ENCODE data around the gene PDCD7.
"Not testable (repeated sequence)": the region's sequence is repeated elsewhere in the genome, so short reads cannot be mapped to it uniquely, and the experiment has no call there.

The PDCD7 gene

DNA sequence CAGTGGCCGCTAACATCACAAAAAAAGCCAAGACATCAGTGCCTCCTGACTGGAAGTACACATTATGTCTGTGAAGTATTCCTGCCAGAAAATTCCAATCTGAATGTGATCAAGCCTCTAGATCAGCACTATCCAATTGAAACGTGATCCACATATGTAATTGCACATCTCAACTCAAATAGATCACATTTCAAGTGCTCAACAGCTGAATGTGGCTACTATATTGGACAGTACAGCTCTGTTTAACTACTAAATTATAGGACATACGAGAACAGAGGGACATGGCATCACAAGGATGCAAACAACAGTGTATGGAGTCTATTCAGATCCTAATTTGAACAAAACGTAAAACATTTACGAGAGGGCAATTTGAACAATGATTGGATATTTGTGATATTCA, 18.1 kb downstream of the PDCD7 start:
- no peak for DNase-seq

DNA sequence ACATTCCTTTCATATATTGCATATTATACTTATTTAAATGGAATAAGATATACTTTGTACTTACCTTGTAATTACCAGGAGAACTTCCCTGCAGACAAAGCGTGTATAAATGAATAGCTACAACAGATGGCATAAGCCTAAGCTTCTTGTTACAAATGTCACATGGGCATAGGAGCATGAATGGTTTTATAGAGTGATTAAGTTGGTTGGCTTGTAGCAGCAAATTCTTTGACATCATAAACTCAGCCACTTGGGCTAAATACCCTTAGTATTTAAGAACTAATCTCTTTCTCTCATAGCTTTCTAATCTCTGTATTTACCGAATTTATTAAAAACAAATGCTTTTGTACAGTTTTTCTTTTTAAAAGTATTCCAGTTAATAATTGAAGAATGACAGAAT, 18.5 kb downstream of the PDCD7 start, which contains the start of gene UBAP1L:
Gene UBAP1L (minus strand): TSS at position 115 of the 400 bp plus-strand sequence. CDS start 8,985 bp downstream, outside the sequence.
- DNase-seq, result no peak

DNA sequence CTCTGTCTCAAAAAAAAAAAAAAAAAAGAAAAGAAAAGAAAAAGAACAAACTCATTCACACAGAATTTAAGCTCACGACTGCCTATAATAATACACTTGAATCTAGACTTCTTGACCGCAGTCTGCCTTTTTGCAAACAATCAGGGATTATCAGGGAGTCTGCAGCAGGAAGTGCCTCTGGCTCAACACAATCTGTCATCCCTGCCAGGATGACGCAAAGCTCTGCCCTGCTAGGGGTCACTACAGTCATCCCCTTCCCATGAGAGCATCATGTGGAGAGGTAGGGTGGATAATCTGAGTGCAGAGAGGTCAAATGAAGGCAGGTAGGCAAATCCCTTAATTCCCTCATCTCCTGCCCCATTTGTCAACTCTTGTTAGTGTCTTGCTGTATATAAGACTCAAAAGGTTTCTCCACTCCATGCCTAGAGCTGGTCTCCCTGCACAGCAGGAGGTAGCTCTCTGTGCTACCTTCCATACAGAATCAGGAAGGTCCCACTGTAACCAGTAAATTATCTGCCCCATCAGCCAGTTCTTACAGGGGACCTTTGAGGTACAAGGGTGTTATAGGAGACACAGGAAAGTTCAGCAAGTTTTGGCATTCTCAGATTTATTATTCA, 22.8 kb downstream of the PDCD7 start:
- no peak for DNase-seq

- no peak for DNase-seq
Observed at GRCh38 chr15:65106011-65106590, 27.5 kb downstream of the PDCD7 start.

GRCh38 chr15:65105038-65105437, 28.6 kb downstream of the PDCD7 start:
- no peak for DNase-seq

GRCh38 chr15:65102912-65103311, 30.7 kb downstream of the PDCD7 start:
- no peak for DNase-seq

GRCh38 chr15:65101891-65102708, 31.5 kb downstream of the PDCD7 start:
- DNase-seq, result no peak

- DNase-seq, result peak; percentile 76 to 86 (median 82)
Observed at GRCh38 chr15:65101411-65101890, 32.2 kb downstream of the PDCD7 start.

GRCh38 chr15:65100442-65100841, 33.2 kb downstream of the PDCD7 start:
- no peak for DNase-seq

DNA sequence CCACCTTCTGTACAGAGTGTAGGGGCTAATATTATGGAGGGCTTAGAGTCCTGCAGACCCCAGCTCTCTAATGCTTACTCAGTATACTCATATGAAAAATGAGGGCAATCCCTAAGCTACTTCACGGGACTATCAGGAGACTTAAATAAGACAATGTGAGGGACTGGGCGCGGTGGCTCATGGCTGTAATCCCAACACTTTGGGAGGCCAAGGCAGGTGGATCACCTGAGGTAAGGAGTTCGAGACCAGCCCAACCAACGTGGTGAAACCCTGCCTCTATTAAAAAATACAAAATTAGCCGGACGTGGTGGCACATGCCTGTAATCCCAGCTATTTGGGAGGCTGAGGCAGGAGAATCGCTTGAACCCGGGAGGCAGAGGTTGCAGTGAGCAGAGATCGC, 33.8 kb downstream of the PDCD7 start:
- DNase-seq, result not testable (repeated sequence)

DNA sequence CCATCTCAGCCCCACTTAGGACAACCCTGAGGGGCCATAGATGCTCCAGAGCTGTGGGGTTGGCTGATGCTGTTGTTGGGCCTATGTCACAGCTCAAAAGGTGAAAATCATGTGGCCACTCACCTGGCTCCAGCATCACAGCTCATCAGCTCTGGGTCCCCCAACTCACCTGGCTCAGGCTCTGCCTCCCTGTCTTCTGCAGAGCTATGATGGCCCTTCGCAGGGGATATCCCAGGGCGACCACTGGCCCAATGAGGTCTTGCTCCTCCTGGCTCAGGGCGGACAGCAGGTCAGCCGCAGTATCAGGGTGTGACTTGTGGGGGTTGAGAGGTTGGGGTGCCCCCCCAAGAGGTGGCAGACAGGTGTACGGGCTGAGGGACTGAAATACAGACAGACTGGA, 34.3 kb downstream of the PDCD7 start:
- DNase-seq, result no peak

- no peak for DNase-seq
Observed at GRCh38 chr15:65097651-65098263, 35.9 kb downstream of the PDCD7 start.

DNA sequence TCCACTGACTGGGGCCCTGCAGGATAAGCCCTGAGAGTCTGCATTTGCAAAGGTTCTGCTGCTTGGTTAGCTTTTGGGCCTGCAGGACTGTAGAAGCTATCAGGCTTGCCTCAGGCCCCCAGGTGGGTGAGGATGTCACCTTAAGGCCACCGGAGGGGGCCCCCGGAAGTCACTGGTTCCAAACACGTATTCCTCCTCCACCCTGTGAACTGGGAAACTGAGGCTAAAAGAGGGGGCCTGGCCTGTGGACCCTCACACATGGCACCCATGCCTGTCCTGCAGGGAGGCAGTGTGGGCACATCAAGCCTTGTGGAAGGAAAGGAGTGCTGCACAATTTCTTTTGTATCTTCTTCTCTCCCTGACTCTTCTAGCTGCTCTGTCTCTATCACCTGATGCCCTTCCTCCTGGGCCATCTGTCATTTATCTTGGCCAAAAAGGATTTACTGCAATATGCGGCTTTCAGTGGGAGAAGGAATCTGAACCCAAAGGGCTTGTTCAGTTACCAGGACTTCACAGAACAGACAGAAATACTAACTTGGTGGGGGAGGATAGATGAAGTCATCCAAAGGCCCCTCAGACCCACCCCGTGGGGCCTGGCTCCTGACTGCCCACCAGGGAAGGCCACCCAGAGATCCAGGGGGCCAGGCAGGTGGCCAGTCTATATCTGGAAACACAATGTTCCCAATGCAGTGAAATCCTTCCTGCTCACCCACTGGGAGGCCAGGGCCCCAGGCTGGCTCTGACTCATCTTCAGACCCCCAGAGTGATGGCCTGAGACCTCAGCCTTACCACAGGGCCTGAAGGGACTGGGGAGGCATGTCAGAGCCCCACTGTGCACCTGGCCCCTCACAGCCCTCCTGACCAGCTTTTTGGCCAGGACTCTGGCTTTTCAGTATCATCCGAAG, 36.9 kb downstream of the PDCD7 start:
- DNase-seq, result no peak

DNA sequence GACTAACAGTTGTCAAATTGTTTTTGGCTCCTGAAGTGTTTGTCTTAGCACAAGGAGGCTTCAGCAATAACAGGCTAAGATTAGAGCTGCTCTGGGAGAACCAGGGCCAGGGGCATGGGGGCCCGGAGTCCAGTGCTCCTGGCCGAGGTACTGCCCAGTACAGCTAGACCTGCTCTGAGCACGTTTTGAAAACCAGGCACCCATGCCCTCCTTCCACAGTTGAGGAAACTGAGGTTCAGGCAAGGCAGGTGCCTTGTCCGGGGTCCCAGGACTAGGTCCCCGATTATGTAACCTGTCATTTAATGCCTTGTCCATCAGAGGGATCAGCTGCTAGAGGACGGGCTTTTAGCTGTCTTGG, 37.9 kb downstream of the PDCD7 start:
- DNase-seq, result no peak

GRCh38 chr15:65095011-65095746, 38.4 kb downstream of the PDCD7 start:
- no peak for DNase-seq

DNA sequence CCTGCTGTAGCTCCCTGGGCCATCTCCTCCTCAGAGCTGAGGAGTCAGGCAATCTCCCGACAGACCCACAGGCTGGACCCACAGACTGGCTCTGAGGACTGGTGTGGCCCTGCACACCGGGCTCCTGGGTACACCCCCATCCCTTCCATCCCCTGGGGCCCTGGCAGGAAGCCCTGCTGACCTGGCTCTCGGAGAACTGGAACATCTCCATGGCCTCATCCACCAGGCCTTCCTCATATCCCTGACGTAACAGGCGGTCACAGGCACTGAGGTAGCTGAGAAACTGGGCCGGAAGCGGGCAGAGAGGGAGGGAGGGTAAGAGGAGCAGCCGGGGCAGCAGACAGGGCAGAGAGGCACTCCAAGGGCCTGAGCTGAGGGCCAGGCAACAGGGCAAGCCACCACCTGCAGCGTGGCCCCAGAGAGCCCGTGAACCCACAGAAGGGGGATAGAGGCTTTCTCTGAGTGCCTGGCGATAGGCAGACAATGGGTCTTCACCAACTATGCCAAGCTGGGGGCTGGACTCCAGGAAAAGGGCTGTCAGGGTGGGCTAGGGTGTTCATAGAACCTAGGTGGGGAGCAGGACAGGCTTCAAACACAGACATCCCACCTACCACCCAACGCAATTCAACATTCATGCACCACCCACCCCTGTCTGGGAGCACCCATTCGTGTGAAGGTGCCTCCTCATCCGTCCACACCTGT, 39.2 kb downstream of the PDCD7 start:
- no peak for DNase-seq

- not testable (repeated sequence) for DNase-seq
Observed at GRCh38 chr15:65093793-65094170, 39.8 kb downstream of the PDCD7 start.

- DNase-seq, result no peak
Observed at GRCh38 chr15:65092911-65093792, 40.5 kb downstream of the PDCD7 start.

- DNase-seq, result no peak
Observed at GRCh38 chr15:65091946-65092770, 41.5 kb downstream of the PDCD7 start.

Data from suppressor macrophage (primary cell).